Breast epithelium (tissue), 4 donors: Measurements from ENCODE around the gene SLC34A2. TPM values are rescaled to one million over a fixed set of nuclear protein-coding genes. Genes with fewer than 3 reads are reported as not detected.

ENCODE experiments used
- DNase-seq, 2 donors: peaks; one replicate each; pipeline ENCODE4 v3.0.0-alpha.2; 2019; ENCODE audit warnings: low spot score in 2 of 2
- H3K27ac ChIP-seq, 2 donors: fragments of 200-600 bp; sonication (generic) in 1 of 2; one replicate each; pipeline ENCODE4 v1.5.1; 2016 to 2019; ENCODE audit warnings: mild to moderate bottlenecking in 1 of 2
- H3K27me3 ChIP-seq, 2 donors: fragments of 200-600 bp; sonication (generic) in 1 of 2; one replicate each; pipeline versions ENCODE4 v1.5.1 to v1.6.0; 2017 to 2019; ENCODE audit warnings: control low read depth in 1 of 2, mild to moderate bottlenecking in 1 of 2
- H3K36me3 ChIP-seq: fragments of 200-600 bp; one replicate; pipeline ENCODE4 v1.5.1; 2019
- H3K4me1 ChIP-seq, 2 donors: fragments of 200-600 bp; sonication (generic); one replicate each; pipeline ENCODE4 v1.5.1; 2016 to 2019; ENCODE audit warnings: control low read depth in 1 of 2
- H3K4me3 ChIP-seq, 3 donors: fragments of 200-600 bp; sonication (generic); 1 replicate in 2 of 3; 2 replicates in 1 of 3; pipeline ENCODE4 v1.5.1; 2016 to 2019; ENCODE audit warnings: mild to moderate bottlenecking in 3 of 3, moderate library complexity in 2 of 3
- H3K9me3 ChIP-seq, 2 donors: fragments of 200-600 bp; sonication (generic) in 1 of 2; one replicate each; pipeline ENCODE4 v1.5.1; 2016 to 2019; ENCODE audit warnings: control low read depth in 1 of 2
- POLR2A ChIP-seq: fragments of 450-650 bp; IDR thresholded peaks from one replicate; pipeline ENCODE4 v1.6.1; 2016; ENCODE audit warnings: antibody characterized with exemption, mild to moderate bottlenecking, moderate library complexity
- POLR2AphosphoS5 ChIP-seq, 3 donors: sonication (generic); formaldehyde crosslinking; IDR thresholded peaks; one replicate each; pipeline ENCODE4 v1.6.1; 2017; ENCODE audit warnings: antibody characterized with exemption in 3 of 3
- intact Hi-C: fragments of 100-400 bp; cut with DNase I; formaldehyde crosslinking; loops from one replicate; pipeline ENCODE4 v1.15.1; 2023; ENCODE audit warnings: low total_unique reads
- total RNA-seq, 3 donors: library from RNA; depleted of rRNA; stranded (reverse); fragments of >200 nt; gene quantifications; one replicate each; pipeline ENCODE4 v1.1.0, GENCODE V29; 2016
- TF ChIP-seq, protein P1 (sequence below), 3 donors: fragments of 450-650 bp; IDR thresholded peaks; one replicate each; pipeline ENCODE4 v1.5.1; 2016 to 2017; ENCODE audit warnings: antibody characterized with exemption in 3 of 3, mild to moderate bottlenecking in 3 of 3, moderate library complexity in 3 of 3

SLC34A2 gene
- total RNA-seq, 3 donors from 2014 or later, result 6.9 to 7.0 TPM; not detected in 1

DNA sequence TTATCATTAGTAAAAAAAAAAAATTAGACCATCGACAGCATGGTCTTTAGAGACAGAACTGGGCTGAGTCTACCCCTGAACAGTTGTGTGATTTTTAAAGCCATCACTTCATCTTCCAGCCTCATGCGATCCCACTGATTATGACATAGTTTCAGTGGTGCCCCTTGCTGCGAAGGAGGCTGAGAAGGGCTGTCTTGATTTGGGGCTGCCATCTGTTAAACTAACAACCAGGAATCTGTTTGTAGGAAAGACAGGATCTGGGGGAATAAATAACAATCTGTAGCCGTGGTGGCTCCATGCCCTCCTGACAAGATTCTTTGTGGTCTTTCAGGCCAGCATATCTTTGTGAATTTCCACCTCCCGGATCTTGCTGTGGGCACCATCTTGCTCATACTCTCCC, 17.1 kb downstream of the SLC34A2 start:
- intact Hi-C loops, result loop anchor here (10.0 kb wide), 1 partner anchor 1922 kb away; no protein-coding TSS in a partner anchor
- Histone ChIP-seq H3K27ac (no peak overlapping the region), H3K4me3 (no peak overlapping the region), H3K9me3 (no peaks in the 10 kb centered on the region), H3K4me1 (no peaks in the 10 kb centered on the region), H3K36me3 (no peaks in the 10 kb centered on the region), H3K27me3 (no peaks in the 10 kb centered on the region)
- TF ChIP-seq POLR2A (no peak), POLR2AphosphoS5 (IDR thresholded peaks at IDR 0.05) (no peak)
- TF ChIP-seq, protein P1, sequence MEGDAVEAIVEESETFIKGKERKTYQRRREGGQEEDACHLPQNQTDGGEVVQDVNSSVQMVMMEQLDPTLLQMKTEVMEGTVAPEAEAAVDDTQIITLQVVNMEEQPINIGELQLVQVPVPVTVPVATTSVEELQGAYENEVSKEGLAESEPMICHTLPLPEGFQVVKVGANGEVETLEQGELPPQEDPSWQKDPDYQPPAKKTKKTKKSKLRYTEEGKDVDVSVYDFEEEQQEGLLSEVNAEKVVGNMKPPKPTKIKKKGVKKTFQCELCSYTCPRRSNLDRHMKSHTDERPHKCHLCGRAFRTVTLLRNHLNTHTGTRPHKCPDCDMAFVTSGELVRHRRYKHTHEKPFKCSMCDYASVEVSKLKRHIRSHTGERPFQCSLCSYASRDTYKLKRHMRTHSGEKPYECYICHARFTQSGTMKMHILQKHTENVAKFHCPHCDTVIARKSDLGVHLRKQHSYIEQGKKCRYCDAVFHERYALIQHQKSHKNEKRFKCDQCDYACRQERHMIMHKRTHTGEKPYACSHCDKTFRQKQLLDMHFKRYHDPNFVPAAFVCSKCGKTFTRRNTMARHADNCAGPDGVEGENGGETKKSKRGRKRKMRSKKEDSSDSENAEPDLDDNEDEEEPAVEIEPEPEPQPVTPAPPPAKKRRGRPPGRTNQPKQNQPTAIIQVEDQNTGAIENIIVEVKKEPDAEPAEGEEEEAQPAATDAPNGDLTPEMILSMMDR (IDR thresholded peaks at IDR 0.05), result no peak
- DNase-seq, result no peak

DNA sequence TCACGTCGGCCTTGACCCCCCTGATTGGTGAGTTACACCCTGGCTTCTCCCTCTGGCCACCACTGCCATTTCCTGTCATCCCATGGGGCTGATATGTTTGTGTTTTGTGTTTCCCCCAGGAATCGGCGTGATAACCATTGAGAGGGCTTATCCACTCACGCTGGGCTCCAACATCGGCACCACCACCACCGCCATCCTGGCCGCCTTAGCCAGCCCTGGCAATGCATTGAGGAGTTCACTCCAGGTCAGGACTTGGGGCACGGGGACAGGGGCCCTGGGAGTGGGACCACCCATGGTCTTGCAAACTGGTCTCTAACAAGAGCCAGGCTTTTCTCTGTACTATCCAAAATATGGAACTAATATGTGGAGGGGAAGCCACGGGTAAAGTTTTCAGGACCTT, 18.7 kb downstream of the SLC34A2 start:
- Histone ChIP-seq H3K36me3 (no peaks in the 10 kb centered on the region), H3K9me3 (no peaks in the 10 kb centered on the region), H3K27ac (no peak overlapping the region), H3K4me3 (no peak overlapping the region), H3K27me3 (no peaks in the 10 kb centered on the region), H3K4me1 (no peaks in the 10 kb centered on the region)
- intact Hi-C loops, result loop anchor here (10.0 kb wide), 1 partner anchor 1920 kb away; no protein-coding TSS in a partner anchor
- TF ChIP-seq POLR2AphosphoS5 (IDR thresholded peaks at IDR 0.05) (no peak), POLR2A (no peak)
- TF ChIP-seq, protein P1 (IDR thresholded peaks at IDR 0.05), result no peak
- no peak for DNase-seq

DNA sequence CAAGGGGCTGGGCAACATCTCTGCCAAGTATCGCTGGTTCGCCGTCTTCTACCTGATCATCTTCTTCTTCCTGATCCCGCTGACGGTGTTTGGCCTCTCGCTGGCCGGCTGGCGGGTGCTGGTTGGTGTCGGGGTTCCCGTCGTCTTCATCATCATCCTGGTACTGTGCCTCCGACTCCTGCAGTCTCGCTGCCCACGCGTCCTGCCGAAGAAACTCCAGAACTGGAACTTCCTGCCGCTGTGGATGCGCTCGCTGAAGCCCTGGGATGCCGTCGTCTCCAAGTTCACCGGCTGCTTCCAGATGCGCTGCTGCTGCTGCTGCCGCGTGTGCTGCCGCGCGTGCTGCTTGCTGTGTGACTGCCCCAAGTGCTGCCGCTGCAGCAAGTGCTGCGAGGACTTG, 20.6 kb downstream of the SLC34A2 start:
- no peaks in the 10 kb centered on the region for H3K4me1 ChIP-seq
- no peak overlapping the region for H3K27ac ChIP-seq
- no peak overlapping the region for H3K4me3 ChIP-seq
- no peaks in the 10 kb centered on the region for H3K36me3 ChIP-seq
- DNase-seq, result no peak
- no peaks in the 10 kb centered on the region for H3K27me3 ChIP-seq
- H3K9me3 ChIP-seq, result no peaks in the 10 kb centered on the region
- intact Hi-C loops, result loop anchor here (10.0 kb wide), 1 partner anchor 1919 kb away; no protein-coding TSS in a partner anchor
- TF ChIP-seq POLR2A (no peak), POLR2AphosphoS5 (IDR thresholded peaks at IDR 0.05) (no peak)
- TF ChIP-seq, protein P1 (IDR thresholded peaks at IDR 0.05), result no peak

DNA sequence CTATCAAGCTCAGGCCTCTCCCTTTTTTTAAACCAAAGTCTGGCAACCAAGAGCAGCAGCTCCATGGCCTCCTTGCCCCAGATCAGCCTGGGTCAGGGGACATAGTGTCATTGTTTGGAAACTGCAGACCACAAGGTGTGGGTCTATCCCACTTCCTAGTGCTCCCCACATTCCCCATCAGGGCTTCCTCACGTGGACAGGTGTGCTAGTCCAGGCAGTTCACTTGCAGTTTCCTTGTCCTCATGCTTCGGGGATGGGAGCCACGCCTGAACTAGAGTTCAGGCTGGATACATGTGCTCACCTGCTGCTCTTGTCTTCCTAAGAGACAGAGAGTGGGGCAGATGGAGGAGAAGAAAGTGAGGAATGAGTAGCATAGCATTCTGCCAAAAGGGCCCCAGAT, 21.5 kb downstream of the SLC34A2 start:
- TF ChIP-seq POLR2A (no peak), POLR2AphosphoS5 (IDR thresholded peaks at IDR 0.05) (no peak)
- TF ChIP-seq, protein P1 (IDR thresholded peaks at IDR 0.05), result no peak
- no peak overlapping the region for H3K27ac ChIP-seq

DNA sequence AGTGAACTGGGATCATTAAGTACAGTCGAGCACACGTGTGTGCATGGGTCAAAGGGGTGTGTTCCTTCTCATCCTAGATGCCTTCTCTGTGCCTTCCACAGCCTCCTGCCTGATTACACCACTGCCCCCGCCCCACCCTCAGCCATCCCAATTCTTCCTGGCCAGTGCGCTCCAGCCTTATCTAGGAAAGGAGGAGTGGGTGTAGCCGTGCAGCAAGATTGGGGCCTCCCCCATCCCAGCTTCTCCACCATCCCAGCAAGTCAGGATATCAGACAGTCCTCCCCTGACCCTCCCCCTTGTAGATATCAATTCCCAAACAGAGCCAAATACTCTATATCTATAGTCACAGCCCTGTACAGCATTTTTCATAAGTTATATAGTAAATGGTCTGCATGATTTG, 22.3 kb downstream of the SLC34A2 start:
- no peaks in the 10 kb centered on the region for H3K9me3 ChIP-seq
- no peak overlapping the region for H3K27ac ChIP-seq
- DNase-seq, result no peak
- intact Hi-C loops, result loop anchor here (10.0 kb wide), 1 partner anchor 1917 kb away; no protein-coding TSS in a partner anchor
- H3K27me3 ChIP-seq, result no peaks in the 10 kb centered on the region
- TF ChIP-seq POLR2A (no peak), POLR2AphosphoS5 (IDR thresholded peaks at IDR 0.05) (no peak)
- TF ChIP-seq, protein P1 (IDR thresholded peaks at IDR 0.05), result no peak
- H3K36me3 ChIP-seq, result no peaks in the 10 kb centered on the region
- no peak overlapping the region for H3K4me3 ChIP-seq
- H3K4me1 ChIP-seq, result no peaks in the 10 kb centered on the region

More for the DNA sequence above, 21.5 kb downstream of the SLC34A2 start:
- DNase-seq, result no peak
- intact Hi-C loops, result loop anchor here (10.0 kb wide), 1 partner anchor 1918 kb away; no protein-coding TSS in a partner anchor
- H3K27me3 ChIP-seq, result no peaks in the 10 kb centered on the region
- H3K9me3 ChIP-seq, result no peaks in the 10 kb centered on the region
- H3K4me1 ChIP-seq, result no peaks in the 10 kb centered on the region
- H3K4me3 ChIP-seq, result no peak overlapping the region
- no peaks in the 10 kb centered on the region for H3K36me3 ChIP-seq
